A549 (cell line): ENCODE measurements around the gene RCOR2. TPM values are rescaled to one million over a fixed set of nuclear protein-coding genes. Genes with fewer than 3 reads are reported as not detected.

Source experiments
- ATAC-seq, 2 experiments: fragments of 200-7000 bp in 1 of 2; fragments of >200 bp in 1 of 2; cut with Nextera tagmentation in 1 of 2; cut with Tn5 transposase in 1 of 2; 3 replicates each; pipeline versions ENCODE4 v1.8.0 to v1.9.1; 2018 to 2020; ENCODE audit warnings: mild to moderate bottlenecking in 1 of 2, moderate library complexity in 1 of 2
- CTCF ChIA-PET: fragments of 300-600 bp; sonication (Branson Sonifier 250); formaldehyde crosslinking; extraction: SDS; loops from one replicate; lab custom pipeline; 2021; ENCODE audit warnings: antibody characterized with exemption, inconsistent platforms; lab: Yijun Ruan, JAX
- POLR2A ChIA-PET: fragments of 350-600 bp; formaldehyde crosslinking; extraction: SDS; loops from one replicate; lab custom pipeline; 2021; ENCODE audit warnings: antibody characterized with exemption, inconsistent platforms; lab: Yijun Ruan, JAX
- DNase-seq, 2 experiments: peaks; one replicate each; pipeline versions ENCODE4 v3.0.0 to v3.0.0-alpha.2; 2011 to 2016; ENCODE audit warnings: low read depth in 1 of 2, low spot score in 1 of 2
- FAIRE-seq: peaks from 2 replicates; lab custom pipeline; 2011; peaks lifted over from hg19 to GRCh38; lab: Jason Lieb, UNC
- H3K27ac ChIP-seq, 2 experiments: fragments of >200 bp; sonication (Bioruptor Twin); formaldehyde crosslinking; 3 replicates each; pipeline ENCODE4 v1.5.1; 2016 to 2017
- H3K4me1 ChIP-seq: fragments of >200 bp; sonication (Bioruptor Twin); formaldehyde crosslinking; 3 replicates; pipeline ENCODE4 v1.6.1; 2016
- H3K4me2 ChIP-seq: fragments of >200 bp; sonication (Bioruptor Twin); formaldehyde crosslinking; 3 replicates; pipeline ENCODE4 v1.6.1; 2016
- H3K4me3 ChIP-seq: fragments of >200 bp; sonication (Bioruptor Twin); formaldehyde crosslinking; 3 replicates; pipeline ENCODE4 v1.5.1; 2016
- H3K9me3 ChIP-seq: fragments of >200 bp; sonication (Bioruptor Twin); formaldehyde crosslinking; 3 replicates; pipeline ENCODE4 v1.6.1; 2016
- CBX2 ChIP-seq: fragments of 200-600 bp; sonication (generic); IDR thresholded peaks from 2 replicates; pipeline ENCODE4 v1.6.1; 2016; ENCODE audit warnings: low read depth, mild to moderate bottlenecking, borderline replicate concordance
- CEBPB ChIP-seq, 2 experiments: fragments of >200 bp in 1 of 2; sonication (Bioruptor Twin) in 1 of 2; formaldehyde crosslinking in 1 of 2; IDR thresholded peaks; 2 replicates each; pipeline ENCODE4 v1.6.1; 2012 to 2016
- CHD2 ChIP-seq: fragments of 150-350 bp; IDR thresholded peaks from 2 replicates; pipeline ENCODE4 v1.6.1; 2014; ENCODE audit warnings: low read length; ENCODE audit not compliant: partially characterized antibody
- CHD4 ChIP-seq: fragments of 200-600 bp; sonication (generic); IDR thresholded peaks from 2 replicates; pipeline ENCODE4 v1.6.1; 2016; ENCODE audit warnings: antibody characterized with exemption, mild to moderate bottlenecking, borderline replicate concordance
- EHMT2 ChIP-seq: fragments of 200-600 bp; sonication (generic); IDR thresholded peaks from 2 replicates; pipeline ENCODE4 v1.6.1; 2016; ENCODE audit warnings: antibody characterized with exemption, low read depth, mild to moderate bottlenecking, moderate library complexity
- EP300 ChIP-seq, 2 experiments: fragments of >200 bp; sonication (Bioruptor Twin); formaldehyde crosslinking; IDR thresholded peaks; 2 replicates in 1 of 2; 3 replicates in 1 of 2; pipeline ENCODE4 v1.6.1; 2016 to 2017
- FOXS1 ChIP-seq: fragments of 250-450 bp; sonication (Bioruptor Pico); IDR thresholded peaks from 2 replicates; pipeline ENCODE4 v1.5.0; 2020; ENCODE audit warnings: mild to moderate bottlenecking, moderate library complexity
- GATA3 ChIP-seq: IDR thresholded peaks from 2 replicates; pipeline ENCODE4 v1.6.1; 2012; ENCODE audit warnings: borderline replicate concordance
- HOXB5 ChIP-seq: fragments of 250-450 bp; sonication (Bioruptor Pico); IDR thresholded peaks from 2 replicates; pipeline ENCODE4 v1.5.0; 2020; ENCODE audit warnings: mild to moderate bottlenecking, moderate library complexity
- KDM1A ChIP-seq: fragments of 200-600 bp; sonication (generic); IDR thresholded peaks from 2 replicates; pipeline ENCODE4 v1.6.1; 2016; ENCODE audit warnings: low read depth, mild to moderate bottlenecking
- KDM5A ChIP-seq: fragments of 200-600 bp; sonication (generic); IDR thresholded peaks from 2 replicates; pipeline ENCODE4 v1.6.1; 2016; ENCODE audit warnings: antibody characterized with exemption, mild to moderate bottlenecking
- NFE2L2 ChIP-seq: fragments of 150-350 bp; conservative IDR thresholded peaks from 2 replicates; pipeline ENCODE4 v1.6.1; 2014; ENCODE audit warnings: low read length
- NR3C1 ChIP-seq: fragments of >200 bp; sonication (Bioruptor Twin); formaldehyde crosslinking; IDR thresholded peaks from 3 replicates; pipeline ENCODE4 v1.6.1; 2017
- PBX3 ChIP-seq: IDR thresholded peaks from 2 replicates; pipeline ENCODE4 v1.6.1; 2012
- POLR2A ChIP-seq: IDR thresholded peaks from 2 replicates; pipeline ENCODE4 v1.6.1; 2012; ENCODE audit warnings: mild to moderate bottlenecking, low read length
- RCOR1 ChIP-seq: fragments of 150-350 bp; IDR thresholded peaks from 2 replicates; pipeline ENCODE4 v1.6.1; 2014; ENCODE audit warnings: antibody characterized with exemption, low read length, low read depth
- SREBF2 ChIP-seq: fragments of 450-650 bp; IDR thresholded peaks from 2 replicates; pipeline ENCODE4 v1.6.1; 2014; ENCODE audit warnings: mild to moderate bottlenecking, moderate library complexity
- TFCP2L1 ChIP-seq: fragments of 250-450 bp; sonication (Bioruptor Pico); IDR thresholded peaks from 2 replicates; pipeline ENCODE4 v1.5.0; 2021; ENCODE audit warnings: mild to moderate bottlenecking
- ZC3H11A ChIP-seq: fragments of 450-650 bp; IDR thresholded peaks from 2 replicates; pipeline ENCODE4 v1.6.1; 2014; ENCODE audit warnings: antibody characterized with exemption, mild to moderate bottlenecking
- ZFP36 ChIP-seq: fragments of 450-650 bp; IDR thresholded peaks from 2 replicates; pipeline ENCODE4 v1.6.1; 2014; ENCODE audit warnings: borderline replicate concordance; ENCODE audit not compliant: partially characterized antibody
- WGBS: methylation state at CpG from one replicate; pipeline ENCODE4 v1.1.6; 2017; ENCODE audit errors: missing lambda C conversion rate; 5-methylcytosine and 5-hydroxymethylcytosine counted together
- polyA plus RNA-seq, 4 experiments: library from polyadenylated mRNA; depleted of rRNA in 3 of 4; stranded (reverse); fragments of >200 nt; fragmentation: RNase III in 1 of 4; extraction: RNeasy Plus Mini Kit Qiagen cat#74134 plus additional on column Dnase treatment in 1 of 4; gene quantifications; 2 replicates in 3 of 4; 3 replicates in 1 of 4; pipeline ENCODE4 v1.2.3, GENCODE V29; 2011 to 2017
- TF ChIP-seq, protein P1 (sequence below): fragments of 200-600 bp; sonication (generic); IDR thresholded peaks from 2 replicates; pipeline ENCODE4 v1.6.1; 2016; ENCODE audit warnings: antibody characterized with exemption, mild to moderate bottlenecking, moderate library complexity
- TF ChIP-seq, protein P2 (sequence below): fragments of 150-350 bp; IDR thresholded peaks from 2 replicates; pipeline ENCODE4 v1.6.1; 2014; ENCODE audit warnings: low read depth, mild to moderate bottlenecking, low read length
- TF ChIP-seq, protein P3 (sequence below): fragments of >200 bp; sonication (Bioruptor Twin); formaldehyde crosslinking; IDR thresholded peaks from 3 replicates; pipeline ENCODE4 v1.5.1; 2016
- TF ChIP-seq, protein P4 (sequence below): fragments of >200 bp; sonication (Bioruptor Twin); formaldehyde crosslinking; IDR thresholded peaks from 2 replicates; pipeline ENCODE4 v1.6.1; 2016
- TF ChIP-seq, protein P5 (sequence below): IDR thresholded peaks from 2 replicates; pipeline ENCODE4 v1.6.1; 2012; ENCODE audit warnings: low read depth, borderline replicate concordance

RCOR2 gene
- polyA plus RNA-seq, 2 of the 4 experiments (the other 2 are of a cell fraction): 0.46 to 2.5 TPM

DNA sequence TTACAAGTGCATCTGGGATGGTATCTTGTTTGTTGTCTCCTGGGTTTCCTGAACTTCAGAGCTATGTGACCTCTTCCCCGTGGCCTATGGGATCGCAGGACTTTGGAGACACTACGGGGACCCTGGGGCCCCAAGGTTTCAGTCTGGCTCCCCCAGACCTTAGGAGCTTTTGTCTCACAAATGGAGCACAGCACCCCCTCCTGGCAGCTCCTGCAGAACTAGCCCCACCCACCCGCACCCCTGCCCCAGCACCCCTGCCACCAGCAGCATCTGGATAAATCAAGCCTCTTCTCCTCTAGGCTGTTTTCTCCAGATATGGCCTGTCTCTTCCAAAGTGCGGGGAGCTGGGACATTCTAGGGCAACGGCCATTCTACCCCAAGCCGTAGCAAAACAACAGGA lies 10.4 kb downstream of the RCOR2 start (continued):
- TF ChIP-seq, protein P1, sequence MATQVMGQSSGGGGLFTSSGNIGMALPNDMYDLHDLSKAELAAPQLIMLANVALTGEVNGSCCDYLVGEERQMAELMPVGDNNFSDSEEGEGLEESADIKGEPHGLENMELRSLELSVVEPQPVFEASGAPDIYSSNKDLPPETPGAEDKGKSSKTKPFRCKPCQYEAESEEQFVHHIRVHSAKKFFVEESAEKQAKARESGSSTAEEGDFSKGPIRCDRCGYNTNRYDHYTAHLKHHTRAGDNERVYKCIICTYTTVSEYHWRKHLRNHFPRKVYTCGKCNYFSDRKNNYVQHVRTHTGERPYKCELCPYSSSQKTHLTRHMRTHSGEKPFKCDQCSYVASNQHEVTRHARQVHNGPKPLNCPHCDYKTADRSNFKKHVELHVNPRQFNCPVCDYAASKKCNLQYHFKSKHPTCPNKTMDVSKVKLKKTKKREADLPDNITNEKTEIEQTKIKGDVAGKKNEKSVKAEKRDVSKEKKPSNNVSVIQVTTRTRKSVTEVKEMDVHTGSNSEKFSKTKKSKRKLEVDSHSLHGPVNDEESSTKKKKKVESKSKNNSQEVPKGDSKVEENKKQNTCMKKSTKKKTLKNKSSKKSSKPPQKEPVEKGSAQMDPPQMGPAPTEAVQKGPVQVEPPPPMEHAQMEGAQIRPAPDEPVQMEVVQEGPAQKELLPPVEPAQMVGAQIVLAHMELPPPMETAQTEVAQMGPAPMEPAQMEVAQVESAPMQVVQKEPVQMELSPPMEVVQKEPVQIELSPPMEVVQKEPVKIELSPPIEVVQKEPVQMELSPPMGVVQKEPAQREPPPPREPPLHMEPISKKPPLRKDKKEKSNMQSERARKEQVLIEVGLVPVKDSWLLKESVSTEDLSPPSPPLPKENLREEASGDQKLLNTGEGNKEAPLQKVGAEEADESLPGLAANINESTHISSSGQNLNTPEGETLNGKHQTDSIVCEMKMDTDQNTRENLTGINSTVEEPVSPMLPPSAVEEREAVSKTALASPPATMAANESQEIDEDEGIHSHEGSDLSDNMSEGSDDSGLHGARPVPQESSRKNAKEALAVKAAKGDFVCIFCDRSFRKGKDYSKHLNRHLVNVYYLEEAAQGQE: no peak
- TF ChIP-seq, protein P2, sequence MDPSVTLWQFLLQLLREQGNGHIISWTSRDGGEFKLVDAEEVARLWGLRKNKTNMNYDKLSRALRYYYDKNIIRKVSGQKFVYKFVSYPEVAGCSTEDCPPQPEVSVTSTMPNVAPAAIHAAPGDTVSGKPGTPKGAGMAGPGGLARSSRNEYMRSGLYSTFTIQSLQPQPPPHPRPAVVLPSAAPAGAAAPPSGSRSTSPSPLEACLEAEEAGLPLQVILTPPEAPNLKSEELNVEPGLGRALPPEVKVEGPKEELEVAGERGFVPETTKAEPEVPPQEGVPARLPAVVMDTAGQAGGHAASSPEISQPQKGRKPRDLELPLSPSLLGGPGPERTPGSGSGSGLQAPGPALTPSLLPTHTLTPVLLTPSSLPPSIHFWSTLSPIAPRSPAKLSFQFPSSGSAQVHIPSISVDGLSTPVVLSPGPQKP: no peak
- TF ChIP-seq NFE2L2 (no peak), EP300 (IDR thresholded peaks at IDR 0.05) (no peak), RCOR1 (no peak), TFCP2L1 (CRISPR knock-in tag) (no peak), CEBPB (IDR thresholded peaks at IDR 0.05) (no peak), PBX3 (no peak), NR3C1 (no peak)
- TF ChIP-seq, all 56 proteins: peak for 3

DNA sequence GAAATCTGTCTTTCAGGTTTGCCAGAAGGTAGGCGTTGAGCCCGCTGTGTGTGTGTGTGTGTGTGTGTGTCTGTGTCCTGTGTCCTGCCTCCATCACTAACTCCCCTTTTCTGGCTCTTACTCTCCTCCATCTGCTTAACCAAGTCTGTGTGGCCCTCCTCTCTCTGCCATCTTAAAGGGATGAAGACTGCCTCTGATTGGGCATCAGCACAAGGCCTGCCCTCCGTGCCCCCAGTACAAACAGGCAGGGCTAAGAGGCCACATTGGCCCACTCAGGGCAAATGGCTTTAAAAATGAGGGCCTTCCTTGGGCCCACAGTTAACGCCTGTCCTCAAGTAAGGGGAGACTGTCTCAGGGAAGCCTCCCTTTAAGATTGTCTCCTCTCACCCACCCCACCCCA lies 10.9 kb downstream of the RCOR2 start:
- ATAC-seq (peak in 1 of 2 experiments; percentile 9; a peak in 2 of 6 replicates), DNase-seq (no peak), FAIRE-seq (no peak)
- H3K4me2 ChIP-seq: no peak overlapping the region
- TF ChIP-seq CHD4: no peak
- TF ChIP-seq, protein P3, sequence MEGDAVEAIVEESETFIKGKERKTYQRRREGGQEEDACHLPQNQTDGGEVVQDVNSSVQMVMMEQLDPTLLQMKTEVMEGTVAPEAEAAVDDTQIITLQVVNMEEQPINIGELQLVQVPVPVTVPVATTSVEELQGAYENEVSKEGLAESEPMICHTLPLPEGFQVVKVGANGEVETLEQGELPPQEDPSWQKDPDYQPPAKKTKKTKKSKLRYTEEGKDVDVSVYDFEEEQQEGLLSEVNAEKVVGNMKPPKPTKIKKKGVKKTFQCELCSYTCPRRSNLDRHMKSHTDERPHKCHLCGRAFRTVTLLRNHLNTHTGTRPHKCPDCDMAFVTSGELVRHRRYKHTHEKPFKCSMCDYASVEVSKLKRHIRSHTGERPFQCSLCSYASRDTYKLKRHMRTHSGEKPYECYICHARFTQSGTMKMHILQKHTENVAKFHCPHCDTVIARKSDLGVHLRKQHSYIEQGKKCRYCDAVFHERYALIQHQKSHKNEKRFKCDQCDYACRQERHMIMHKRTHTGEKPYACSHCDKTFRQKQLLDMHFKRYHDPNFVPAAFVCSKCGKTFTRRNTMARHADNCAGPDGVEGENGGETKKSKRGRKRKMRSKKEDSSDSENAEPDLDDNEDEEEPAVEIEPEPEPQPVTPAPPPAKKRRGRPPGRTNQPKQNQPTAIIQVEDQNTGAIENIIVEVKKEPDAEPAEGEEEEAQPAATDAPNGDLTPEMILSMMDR: no peak
- TF ChIP-seq GATA3: no peak
- TF ChIP-seq, protein P4, sequence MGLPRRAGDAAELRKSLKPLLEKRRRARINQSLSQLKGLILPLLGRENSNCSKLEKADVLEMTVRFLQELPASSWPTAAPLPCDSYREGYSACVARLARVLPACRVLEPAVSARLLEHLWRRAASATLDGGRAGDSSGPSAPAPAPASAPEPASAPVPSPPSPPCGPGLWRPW: no peak
- TF ChIP-seq KDM5A: no peak
- no peak for TF ChIP-seq PBX3
- no peak for TF ChIP-seq TFCP2L1 (CRISPR knock-in tag)
- TF ChIP-seq CBX2: no peak
- TF ChIP-seq, protein P5, sequence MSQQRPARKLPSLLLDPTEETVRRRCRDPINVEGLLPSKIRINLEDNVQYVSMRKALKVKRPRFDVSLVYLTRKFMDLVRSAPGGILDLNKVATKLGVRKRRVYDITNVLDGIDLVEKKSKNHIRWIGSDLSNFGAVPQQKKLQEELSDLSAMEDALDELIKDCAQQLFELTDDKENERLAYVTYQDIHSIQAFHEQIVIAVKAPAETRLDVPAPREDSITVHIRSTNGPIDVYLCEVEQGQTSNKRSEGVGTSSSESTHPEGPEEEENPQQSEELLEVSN: no peak
- no peak for TF ChIP-seq HOXB5 (CRISPR knock-in tag)
- no peak for TF ChIP-seq CEBPB (IDR thresholded peaks at IDR 0.05)
- no peak for TF ChIP-seq FOXS1 (CRISPR knock-in tag)
- no peak for TF ChIP-seq ZFP36
- TF ChIP-seq KDM1A: no peak
- TF ChIP-seq POLR2A: no peak
- TF ChIP-seq CHD2: no peak
- no peak for TF ChIP-seq ZC3H11A
- TF ChIP-seq EHMT2: no peak
- no peak for TF ChIP-seq SREBF2
- H3K9me3 ChIP-seq: no peaks in the 10 kb centered on the region
- 0 out of 3 replicates have a peak, but pooled peaks cover 4% of the 10 kb centered on the region for H3K4me1 ChIP-seq
- POLR2A ChIA-PET: interaction anchor here (1.6 kb wide), 1 partner anchor 68 kb away, joined by 9 read pairs; no protein-coding TSS in a partner anchor
- H3K27ac ChIP-seq: 0 out of 6 replicates have a peak overlapping the region, but pooled peaks of 1 of the 2 experiments have one; percentile 32
- no peak overlapping the region for H3K4me3 ChIP-seq
- WGBS: 93% methylated on average over 4 of the region's 4 CpGs
- CTCF ChIA-PET: interaction anchor here (1.0 to 8.7 kb wide), 10 partner anchors 9 to 68 kb away, joined by 3 to 58 read pairs (median 4); partner anchors contain the start of genes MARK2 and RCOR2
